GM23248 (cell line): ENCODE data around the gene KAZN.

Experiments
- EZH2 ChIP-seq: fragments of 200-600 bp; sonication (generic); IDR thresholded peaks from 2 replicates; pipeline ENCODE4 v1.6.1; 2018; ENCODE audit warnings: antibody characterized with exemption, mild to moderate bottlenecking; ENCODE audit not compliant: insufficient read depth, poor library complexity, severe bottlenecking
- EZH2phosphoT487 ChIP-seq: fragments of 200-600 bp; sonication (generic); IDR thresholded peaks from 2 replicates; pipeline ENCODE4 v1.6.1; 2018; ENCODE audit warnings: antibody characterized with exemption, moderate library complexity, mild to moderate bottlenecking, low read depth; ENCODE audit not compliant: insufficient read depth

- TF ChIP-seq EZH2phosphoT487, result no peak
- TF ChIP-seq EZH2, result no peak
These were observed 73.5 kb downstream of the KAZN start for GRCh38 chr1:14672005-14672404.
